Coronary artery (tissue), 2 donors: Measurements from ENCODE around the gene UPF3B.

Source experiments
- DNase-seq: peaks from one replicate; pipeline ENCODE4 v3.0.0-alpha.2; 2017; ENCODE audit warnings: low spot score
- H3K27ac ChIP-seq, 2 donors: fragments of 200-600 bp; sonication (generic); one replicate each; pipeline ENCODE4 v1.5.1; 2016 to 2019
- H3K4me3 ChIP-seq: fragments of 200-600 bp; sonication (generic); 2 replicates; pipeline ENCODE4 v1.5.1; 2016; ENCODE audit warnings: mild to moderate bottlenecking, moderate library complexity
- CTCF ChIP-seq: fragments of 200-600 bp; sonication (generic); IDR thresholded peaks from one replicate; pipeline ENCODE4 v1.5.1; 2019; ENCODE audit warnings: antibody characterized with exemption

UPF3B gene

GRCh38 chrX:119885554-119886428 lies 33.0 kb upstream of the UPF3B start:
- H3K4me3 ChIP-seq: peak overlapping the region; percentile 19
- DNase-seq: no peak

GRCh38 chrX:119880552-119881437 lies 28.0 kb upstream of the UPF3B start:
- Histone ChIP-seq H3K27ac (no peak overlapping the region), H3K4me3 (no peak overlapping the region)
- no peak for DNase-seq
- TF ChIP-seq CTCF: peak; percentile 36

More at GRCh38 chrX:119885554-119886428, 33.0 kb upstream of the UPF3B start:
- TF ChIP-seq CTCF: no peak
- no peak overlapping the region for H3K27ac ChIP-seq

- no peak overlapping the region for H3K27ac ChIP-seq
- no peak for TF ChIP-seq CTCF
Measured at GRCh38 chrX:119880076-119880475, 27.3 kb upstream of the UPF3B start.

GRCh38 chrX:119878740-119879139 lies 26.0 kb upstream of the UPF3B start:
- TF ChIP-seq CTCF: no peak
- no peak for DNase-seq
- Histone ChIP-seq H3K4me3 (no peak overlapping the region), H3K27ac (no peak overlapping the region)

More at GRCh38 chrX:119880076-119880475, 27.3 kb upstream of the UPF3B start:
- no peak for DNase-seq
- no peak overlapping the region for H3K4me3 ChIP-seq

GRCh38 chrX:119871599-119872395 lies 19.0 kb upstream of the UPF3B start, which contains the start of the genes NDUFA1 and RNF113A:
Gene NDUFA1, plus strand, starts transcription at chrX:119871832. Its CDS starts 80 bp downstream, at chrX:119871912.
Gene RNF113A, minus strand, starts transcription at chrX:119871733. Its CDS starts 120 bp downstream, at chrX:119871613.
- DNase-seq: peak; percentile 88
- no peak for TF ChIP-seq CTCF
- Histone ChIP-seq H3K4me3 (peak within 1 kb of the TSS; percentile 75), H3K27ac (peak within 1 kb of the TSS; percentile 83 to 90)

GRCh38 chrX:119871245-119871598 lies 18.5 kb upstream of the UPF3B start:
- H3K27ac ChIP-seq: peak overlapping the region; percentile 83 to 90
- TF ChIP-seq CTCF: no peak
- peak overlapping the region; percentile 75 for H3K4me3 ChIP-seq
- DNase-seq: no peak
